ENCODE results near the gene SERINC5. TPM values are rescaled to one million over a fixed set of nuclear protein-coding genes. Genes with fewer than 3 reads are reported as not detected.

Gene SERINC5
- polyA plus RNA-seq, 1 of the 3 experiments (the other 2 are of a cell fraction), result 4.5 TPM

DNA sequence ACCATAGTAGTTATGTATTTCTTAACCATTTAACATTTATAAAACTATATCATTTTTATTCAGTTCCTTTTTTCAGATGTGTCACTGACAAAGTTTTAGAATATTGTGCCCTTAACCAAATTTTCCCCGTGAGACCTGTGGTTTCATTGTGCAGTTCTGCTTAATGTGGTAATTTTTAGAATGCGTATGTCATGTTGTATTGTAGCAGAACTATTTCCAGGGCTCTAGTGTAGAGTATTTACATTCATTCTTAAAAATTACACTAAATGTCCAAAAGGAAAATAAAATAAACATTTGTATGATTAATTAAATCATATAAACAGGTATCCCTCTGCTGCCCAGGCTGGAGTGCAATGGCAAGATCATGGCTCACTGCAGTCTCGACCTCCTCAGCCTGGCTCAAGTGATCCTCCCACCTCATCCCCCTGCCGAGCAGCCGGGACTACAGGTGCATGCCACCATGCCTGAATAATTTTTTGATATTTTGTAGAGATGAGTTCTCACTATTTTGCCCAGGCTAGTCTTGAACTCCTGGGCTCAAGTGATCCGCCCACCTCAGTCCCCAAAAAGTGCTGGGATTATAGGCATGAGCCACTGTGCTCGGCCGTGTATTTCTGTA, 15.4 kb downstream of the SERINC5 start (continued):
- TF ChIP-seq, protein P1, sequence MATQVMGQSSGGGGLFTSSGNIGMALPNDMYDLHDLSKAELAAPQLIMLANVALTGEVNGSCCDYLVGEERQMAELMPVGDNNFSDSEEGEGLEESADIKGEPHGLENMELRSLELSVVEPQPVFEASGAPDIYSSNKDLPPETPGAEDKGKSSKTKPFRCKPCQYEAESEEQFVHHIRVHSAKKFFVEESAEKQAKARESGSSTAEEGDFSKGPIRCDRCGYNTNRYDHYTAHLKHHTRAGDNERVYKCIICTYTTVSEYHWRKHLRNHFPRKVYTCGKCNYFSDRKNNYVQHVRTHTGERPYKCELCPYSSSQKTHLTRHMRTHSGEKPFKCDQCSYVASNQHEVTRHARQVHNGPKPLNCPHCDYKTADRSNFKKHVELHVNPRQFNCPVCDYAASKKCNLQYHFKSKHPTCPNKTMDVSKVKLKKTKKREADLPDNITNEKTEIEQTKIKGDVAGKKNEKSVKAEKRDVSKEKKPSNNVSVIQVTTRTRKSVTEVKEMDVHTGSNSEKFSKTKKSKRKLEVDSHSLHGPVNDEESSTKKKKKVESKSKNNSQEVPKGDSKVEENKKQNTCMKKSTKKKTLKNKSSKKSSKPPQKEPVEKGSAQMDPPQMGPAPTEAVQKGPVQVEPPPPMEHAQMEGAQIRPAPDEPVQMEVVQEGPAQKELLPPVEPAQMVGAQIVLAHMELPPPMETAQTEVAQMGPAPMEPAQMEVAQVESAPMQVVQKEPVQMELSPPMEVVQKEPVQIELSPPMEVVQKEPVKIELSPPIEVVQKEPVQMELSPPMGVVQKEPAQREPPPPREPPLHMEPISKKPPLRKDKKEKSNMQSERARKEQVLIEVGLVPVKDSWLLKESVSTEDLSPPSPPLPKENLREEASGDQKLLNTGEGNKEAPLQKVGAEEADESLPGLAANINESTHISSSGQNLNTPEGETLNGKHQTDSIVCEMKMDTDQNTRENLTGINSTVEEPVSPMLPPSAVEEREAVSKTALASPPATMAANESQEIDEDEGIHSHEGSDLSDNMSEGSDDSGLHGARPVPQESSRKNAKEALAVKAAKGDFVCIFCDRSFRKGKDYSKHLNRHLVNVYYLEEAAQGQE (IDR thresholded peaks at IDR 0.05; ENCODE audit: low read depth, low read length), result no peak
- TF ChIP-seq RCOR1 (IDR thresholded peaks at IDR 0.05; ENCODE audit: low read length), result no peak
- TF ChIP-seq POLR2AphosphoS5 (IDR thresholded peaks at IDR 0.05; ENCODE audit: low read depth, low read length), result no peak
- TF ChIP-seq EZH2phosphoT487 (IDR thresholded peaks at IDR 0.05; ENCODE audit: borderline replicate concordance, low read depth), result no peak
- TF ChIP-seq CHD2 (IDR thresholded peaks at IDR 0.05; ENCODE audit: low read length, partially characterized antibody), result no peak
- TF ChIP-seq, protein P2, sequence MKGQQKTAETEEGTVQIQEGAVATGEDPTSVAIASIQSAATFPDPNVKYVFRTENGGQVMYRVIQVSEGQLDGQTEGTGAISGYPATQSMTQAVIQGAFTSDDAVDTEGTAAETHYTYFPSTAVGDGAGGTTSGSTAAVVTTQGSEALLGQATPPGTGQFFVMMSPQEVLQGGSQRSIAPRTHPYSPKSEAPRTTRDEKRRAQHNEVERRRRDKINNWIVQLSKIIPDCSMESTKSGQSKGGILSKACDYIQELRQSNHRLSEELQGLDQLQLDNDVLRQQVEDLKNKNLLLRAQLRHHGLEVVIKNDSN (IDR thresholded peaks at IDR 0.05; ENCODE audit: borderline replicate concordance, low read depth), result no peak
- no peak for TF ChIP-seq NFIC (IDR thresholded peaks at IDR 0.05; ENCODE audit: borderline replicate concordance)

DNA sequence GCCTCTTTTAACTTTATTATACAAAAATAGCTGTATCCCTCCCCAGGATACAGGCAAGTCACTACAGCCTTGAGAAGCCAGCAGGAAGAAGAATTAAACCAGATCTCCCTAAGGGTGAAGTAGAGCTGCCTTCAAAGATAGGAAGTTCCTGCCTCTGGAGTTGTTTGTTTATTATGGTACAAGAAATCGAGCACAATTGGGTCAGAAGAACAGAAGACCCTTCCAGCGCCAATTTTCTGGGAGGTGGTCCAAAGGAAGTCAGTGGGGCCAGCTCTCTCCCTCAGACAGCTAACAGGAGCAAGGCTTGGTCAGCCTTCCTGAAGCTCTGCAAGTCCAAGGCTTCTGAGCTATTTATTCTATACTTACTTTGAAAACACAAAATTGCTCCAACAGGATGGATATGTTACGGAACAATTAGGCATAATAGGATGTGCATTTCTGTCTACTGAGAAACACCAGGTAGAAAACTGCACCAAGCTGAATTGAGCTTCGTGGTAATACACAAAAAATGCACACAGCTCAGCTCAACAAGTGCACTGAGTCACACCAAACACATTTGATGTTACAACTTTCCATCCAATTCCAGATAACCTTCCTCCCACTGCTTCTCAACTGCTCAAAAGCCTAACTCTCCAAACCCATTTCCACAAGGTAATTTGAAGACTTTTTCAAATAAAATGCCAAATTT, 16.0 kb downstream of the SERINC5 start:
- WGBS (ENCODE audit: low lambda C conversion rate), result 83% methylated on average over 4 of the region's 4 CpGs
- H3K27ac ChIP-seq (ENCODE audit: low read depth in 2 of 2, low read length in 1 of 2), result peak overlapping the region in 1 of 2 experiments; percentile 50; a peak in 2 of 4 replicates
- no peak overlapping the region for H3K4me2 ChIP-seq
- ChIA-PET CTCF (no interaction called here), POLR2A (no interaction called here)
- peaks cover 7% of the 10 kb centered on the region; the same call in 1 of the 2 replicates for H3K79me2 ChIP-seq (ENCODE audit: insufficient read depth)
- H3F3A ChIP-seq (replicated peaks; ENCODE audit: insufficient read depth), result peaks cover 3% of the 10 kb centered on the region
- no peak overlapping the region for H2AFZ ChIP-seq (ENCODE audit: low read depth)
- no peaks in the 10 kb centered on the region for H3K27me3 ChIP-seq (ENCODE audit: insufficient read depth)
- H3K36me3 ChIP-seq (replicated peaks in 1 of 2; ENCODE audit: control insufficient read depth in 1 of 2, insufficient read depth in 2 of 2, low read length in 1 of 2), result peaks cover 0 to 16% of the 10 kb centered on the region in 2 experiments
- H3K9me3 ChIP-seq, result peaks cover 8% of the 10 kb centered on the region; the same call in 1 of the 2 replicates
- DNase-seq, result no peak
- no peaks in the 10 kb centered on the region for H4K20me1 ChIP-seq (ENCODE audit: insufficient read depth)
- H3K4me1 ChIP-seq (ENCODE audit: control insufficient read depth in 1 of 2, insufficient read depth in 2 of 2, low read depth in 1 of 2, low read length in 1 of 2), result peaks cover 15 to 17% of the 10 kb centered on the region in 2 experiments; a peak in 3 of 4 replicates
- no peak overlapping the region for H3K4me3 ChIP-seq (ENCODE audit: low read depth in 2 of 2, low read length in 1 of 2)
- TF ChIP-seq RFX5 (IDR thresholded peaks at IDR 0.05; ENCODE audit: low read length), result no peak
- no peak for TF ChIP-seq TCF12 (IDR thresholded peaks at IDR 0.05)
- TF ChIP-seq GATA2 (CRISPR knock-in tag; IDR thresholded peaks at IDR 0.05), result no peak
- TF ChIP-seq RCOR1 (IDR thresholded peaks at IDR 0.05; ENCODE audit: low read length), result no peak
- TF ChIP-seq, protein P3, sequence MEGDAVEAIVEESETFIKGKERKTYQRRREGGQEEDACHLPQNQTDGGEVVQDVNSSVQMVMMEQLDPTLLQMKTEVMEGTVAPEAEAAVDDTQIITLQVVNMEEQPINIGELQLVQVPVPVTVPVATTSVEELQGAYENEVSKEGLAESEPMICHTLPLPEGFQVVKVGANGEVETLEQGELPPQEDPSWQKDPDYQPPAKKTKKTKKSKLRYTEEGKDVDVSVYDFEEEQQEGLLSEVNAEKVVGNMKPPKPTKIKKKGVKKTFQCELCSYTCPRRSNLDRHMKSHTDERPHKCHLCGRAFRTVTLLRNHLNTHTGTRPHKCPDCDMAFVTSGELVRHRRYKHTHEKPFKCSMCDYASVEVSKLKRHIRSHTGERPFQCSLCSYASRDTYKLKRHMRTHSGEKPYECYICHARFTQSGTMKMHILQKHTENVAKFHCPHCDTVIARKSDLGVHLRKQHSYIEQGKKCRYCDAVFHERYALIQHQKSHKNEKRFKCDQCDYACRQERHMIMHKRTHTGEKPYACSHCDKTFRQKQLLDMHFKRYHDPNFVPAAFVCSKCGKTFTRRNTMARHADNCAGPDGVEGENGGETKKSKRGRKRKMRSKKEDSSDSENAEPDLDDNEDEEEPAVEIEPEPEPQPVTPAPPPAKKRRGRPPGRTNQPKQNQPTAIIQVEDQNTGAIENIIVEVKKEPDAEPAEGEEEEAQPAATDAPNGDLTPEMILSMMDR (IDR thresholded peaks at IDR 0.05), result no peak
- no peak for TF ChIP-seq ELF1 (IDR thresholded peaks at IDR 0.05)
- TF ChIP-seq, protein P4, sequence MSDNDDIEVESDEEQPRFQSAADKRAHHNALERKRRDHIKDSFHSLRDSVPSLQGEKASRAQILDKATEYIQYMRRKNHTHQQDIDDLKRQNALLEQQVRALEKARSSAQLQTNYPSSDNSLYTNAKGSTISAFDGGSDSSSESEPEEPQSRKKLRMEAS (IDR thresholded peaks at IDR 0.05; ENCODE audit: low read depth), result no peak
- no peak for TF ChIP-seq RAD21 (IDR thresholded peaks at IDR 0.05; ENCODE audit: low read length)
- H3K9ac ChIP-seq, result no peak overlapping the region
- H3K9me2 ChIP-seq, result no peaks in the 10 kb centered on the region
